ENCODE data around the gene TCF20.

DNA sequence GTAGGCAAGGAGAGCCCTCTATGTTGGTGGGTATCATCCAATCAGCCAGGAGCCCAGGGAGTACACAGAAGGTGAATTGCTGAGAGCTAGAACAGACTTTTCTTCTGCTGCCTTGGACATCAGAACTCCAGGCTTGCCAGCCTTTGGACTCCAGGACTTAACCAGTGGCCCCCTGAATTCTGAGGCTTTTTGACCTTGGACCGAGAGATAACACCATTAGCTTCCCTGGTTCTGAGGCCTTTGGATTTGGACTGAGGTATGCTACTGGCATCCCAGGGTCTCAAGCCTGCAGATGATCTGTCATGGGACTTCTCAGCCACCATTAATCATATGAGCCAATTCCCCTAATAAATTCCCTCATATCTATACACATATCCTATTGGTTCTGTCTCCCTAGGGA, 21.5 kb downstream of the TCF20 start:
- TF ChIP-seq, protein P1, sequence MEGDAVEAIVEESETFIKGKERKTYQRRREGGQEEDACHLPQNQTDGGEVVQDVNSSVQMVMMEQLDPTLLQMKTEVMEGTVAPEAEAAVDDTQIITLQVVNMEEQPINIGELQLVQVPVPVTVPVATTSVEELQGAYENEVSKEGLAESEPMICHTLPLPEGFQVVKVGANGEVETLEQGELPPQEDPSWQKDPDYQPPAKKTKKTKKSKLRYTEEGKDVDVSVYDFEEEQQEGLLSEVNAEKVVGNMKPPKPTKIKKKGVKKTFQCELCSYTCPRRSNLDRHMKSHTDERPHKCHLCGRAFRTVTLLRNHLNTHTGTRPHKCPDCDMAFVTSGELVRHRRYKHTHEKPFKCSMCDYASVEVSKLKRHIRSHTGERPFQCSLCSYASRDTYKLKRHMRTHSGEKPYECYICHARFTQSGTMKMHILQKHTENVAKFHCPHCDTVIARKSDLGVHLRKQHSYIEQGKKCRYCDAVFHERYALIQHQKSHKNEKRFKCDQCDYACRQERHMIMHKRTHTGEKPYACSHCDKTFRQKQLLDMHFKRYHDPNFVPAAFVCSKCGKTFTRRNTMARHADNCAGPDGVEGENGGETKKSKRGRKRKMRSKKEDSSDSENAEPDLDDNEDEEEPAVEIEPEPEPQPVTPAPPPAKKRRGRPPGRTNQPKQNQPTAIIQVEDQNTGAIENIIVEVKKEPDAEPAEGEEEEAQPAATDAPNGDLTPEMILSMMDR (IDR thresholded peaks at IDR 0.05), result no peak
- TF ChIP-seq POLR2AphosphoS5 (IDR thresholded peaks at IDR 0.05) (no peak), EP300 (IDR thresholded peaks at IDR 0.05) (no peak)

All from esophagus muscularis mucosa (tissue), 4 donors.